Right lobe of liver (tissue), 4 donors: Measurements from ENCODE around the gene SURF1.

ENCODE experiments used
- CTCF ChIP-seq, 4 donors: fragments of 200-600 bp in 3 of 4; fragments of 450-650 bp in 1 of 4; IDR thresholded peaks; one replicate each; pipeline versions ENCODE4 v1.5.1 to v1.8.0; 2016 to 2022; ENCODE audit warnings: antibody characterized with exemption in 4 of 4, mild to moderate bottlenecking in 2 of 4
- POLR2A ChIP-seq: fragments of 450-650 bp; IDR thresholded peaks from one replicate; pipeline ENCODE4 v1.6.1; 2017; ENCODE audit warnings: antibody characterized with exemption, mild to moderate bottlenecking
- donor health status: DM: no; HTN: no; CAD: no.
- donor health status: DM: no; HTN: no; CAD: no.
- donor health status: DM: no; HTN: yes; CAD: no.

GRCh38 chr9:133342069-133342406 is 14.2 kb downstream of the SURF1 start:
- no peak for TF ChIP-seq CTCF (IDR thresholded peaks at IDR 0.05)
- TF ChIP-seq POLR2A: no peak
